ENCODE results near the gene LRP5. TPM values are rescaled to one million over a fixed set of nuclear protein-coding genes. Genes with fewer than 3 reads are reported as not detected.
"Not testable (repeated sequence)": the region's sequence is repeated elsewhere in the genome, so short reads cannot be mapped to it uniquely, and the experiment has no call there.

The LRP5 gene
- total RNA-seq, 3 donors from 2014 or later: 23.6 to 48.8 (median 24.5) TPM

DNA sequence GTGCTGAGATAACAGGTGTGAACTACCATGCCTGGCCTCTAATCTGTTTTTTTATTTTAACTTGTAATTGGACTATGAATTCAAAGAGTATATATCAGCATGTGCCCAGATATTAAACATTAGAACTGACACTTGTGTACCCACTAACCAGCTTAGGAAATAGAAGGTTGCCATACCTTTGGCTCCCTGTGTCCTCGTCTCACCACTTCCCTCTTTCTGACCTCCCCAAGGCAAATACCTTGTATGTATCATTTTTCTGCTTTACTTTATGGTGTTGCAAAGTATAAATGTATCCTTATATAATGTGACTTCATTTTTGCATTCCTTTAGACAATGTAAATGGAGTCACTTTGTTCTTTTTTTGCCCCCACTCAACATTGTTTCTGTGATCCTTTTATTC lies 157.3 kb downstream of the LRP5 start:
- Histone ChIP-seq H3K4me3 (no peak overlapping the region), H3K9me3 (no peaks in the 10 kb centered on the region), H3K27me3 (no peaks in the 10 kb centered on the region), H3K27ac (no peak overlapping the region), H3K4me1 (peaks cover 9 to 12% of the 10 kb centered on the region in 2 donors), H3K36me3 (no peaks in the 10 kb centered on the region)
- no peak for DNase-seq (ENCODE audit: low spot score in 2 of 2)
- TF ChIP-seq, protein P1, sequence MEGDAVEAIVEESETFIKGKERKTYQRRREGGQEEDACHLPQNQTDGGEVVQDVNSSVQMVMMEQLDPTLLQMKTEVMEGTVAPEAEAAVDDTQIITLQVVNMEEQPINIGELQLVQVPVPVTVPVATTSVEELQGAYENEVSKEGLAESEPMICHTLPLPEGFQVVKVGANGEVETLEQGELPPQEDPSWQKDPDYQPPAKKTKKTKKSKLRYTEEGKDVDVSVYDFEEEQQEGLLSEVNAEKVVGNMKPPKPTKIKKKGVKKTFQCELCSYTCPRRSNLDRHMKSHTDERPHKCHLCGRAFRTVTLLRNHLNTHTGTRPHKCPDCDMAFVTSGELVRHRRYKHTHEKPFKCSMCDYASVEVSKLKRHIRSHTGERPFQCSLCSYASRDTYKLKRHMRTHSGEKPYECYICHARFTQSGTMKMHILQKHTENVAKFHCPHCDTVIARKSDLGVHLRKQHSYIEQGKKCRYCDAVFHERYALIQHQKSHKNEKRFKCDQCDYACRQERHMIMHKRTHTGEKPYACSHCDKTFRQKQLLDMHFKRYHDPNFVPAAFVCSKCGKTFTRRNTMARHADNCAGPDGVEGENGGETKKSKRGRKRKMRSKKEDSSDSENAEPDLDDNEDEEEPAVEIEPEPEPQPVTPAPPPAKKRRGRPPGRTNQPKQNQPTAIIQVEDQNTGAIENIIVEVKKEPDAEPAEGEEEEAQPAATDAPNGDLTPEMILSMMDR (IDR thresholded peaks at IDR 0.05): no peak
- TF ChIP-seq POLR2A (IDR thresholded peaks at IDR 0.05): no peak
- no peak for TF ChIP-seq POLR2AphosphoS5 (IDR thresholded peaks at IDR 0.05)
- intact Hi-C loops (cut with DNase I; ENCODE audit: low total_unique reads): no loop called here

DNA sequence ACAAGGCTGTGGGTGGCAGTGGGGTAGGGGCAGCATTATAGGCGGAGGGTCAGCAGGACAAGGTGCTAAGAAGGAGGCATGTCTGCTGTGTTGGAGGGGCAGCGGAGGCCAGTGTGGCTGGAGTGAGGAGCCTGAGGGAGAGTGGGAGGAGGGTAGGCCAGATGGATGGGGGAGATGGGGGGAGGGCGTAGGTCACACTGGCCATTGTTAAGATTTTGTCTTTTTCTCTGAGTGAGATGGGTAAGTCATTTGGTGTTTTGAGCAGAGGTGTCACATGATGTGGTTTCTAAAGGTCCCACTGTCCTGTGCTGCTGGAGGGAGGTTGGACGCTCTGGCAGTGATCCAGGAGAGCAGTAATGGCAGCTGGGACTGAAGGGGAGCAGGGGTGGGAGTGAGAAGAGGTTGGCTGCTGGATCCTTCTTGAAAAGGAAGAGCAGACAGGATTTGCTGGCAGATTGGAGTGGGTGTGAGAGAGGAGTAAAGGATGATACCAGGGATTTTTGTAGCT lies 158.0 kb downstream of the LRP5 start:
- peak overlapping the region in 1 of 3 donors; percentile 13 for H3K4me3 ChIP-seq
- no peaks in the 10 kb centered on the region for H3K36me3 ChIP-seq
- no peak for DNase-seq (ENCODE audit: low spot score in 2 of 2)
- no peak overlapping the region for H3K27ac ChIP-seq
- H3K4me1 ChIP-seq: peaks cover 9 to 12% of the 10 kb centered on the region in 2 donors
- intact Hi-C loops (cut with DNase I; ENCODE audit: low total_unique reads): no loop called here
- TF ChIP-seq POLR2A (IDR thresholded peaks at IDR 0.05) (no peak), POLR2AphosphoS5 (IDR thresholded peaks at IDR 0.05) (no peak)
- TF ChIP-seq, protein P1 (IDR thresholded peaks at IDR 0.05): no peak
- H3K9me3 ChIP-seq: no peaks in the 10 kb centered on the region
- H3K27me3 ChIP-seq: no peaks in the 10 kb centered on the region

DNA sequence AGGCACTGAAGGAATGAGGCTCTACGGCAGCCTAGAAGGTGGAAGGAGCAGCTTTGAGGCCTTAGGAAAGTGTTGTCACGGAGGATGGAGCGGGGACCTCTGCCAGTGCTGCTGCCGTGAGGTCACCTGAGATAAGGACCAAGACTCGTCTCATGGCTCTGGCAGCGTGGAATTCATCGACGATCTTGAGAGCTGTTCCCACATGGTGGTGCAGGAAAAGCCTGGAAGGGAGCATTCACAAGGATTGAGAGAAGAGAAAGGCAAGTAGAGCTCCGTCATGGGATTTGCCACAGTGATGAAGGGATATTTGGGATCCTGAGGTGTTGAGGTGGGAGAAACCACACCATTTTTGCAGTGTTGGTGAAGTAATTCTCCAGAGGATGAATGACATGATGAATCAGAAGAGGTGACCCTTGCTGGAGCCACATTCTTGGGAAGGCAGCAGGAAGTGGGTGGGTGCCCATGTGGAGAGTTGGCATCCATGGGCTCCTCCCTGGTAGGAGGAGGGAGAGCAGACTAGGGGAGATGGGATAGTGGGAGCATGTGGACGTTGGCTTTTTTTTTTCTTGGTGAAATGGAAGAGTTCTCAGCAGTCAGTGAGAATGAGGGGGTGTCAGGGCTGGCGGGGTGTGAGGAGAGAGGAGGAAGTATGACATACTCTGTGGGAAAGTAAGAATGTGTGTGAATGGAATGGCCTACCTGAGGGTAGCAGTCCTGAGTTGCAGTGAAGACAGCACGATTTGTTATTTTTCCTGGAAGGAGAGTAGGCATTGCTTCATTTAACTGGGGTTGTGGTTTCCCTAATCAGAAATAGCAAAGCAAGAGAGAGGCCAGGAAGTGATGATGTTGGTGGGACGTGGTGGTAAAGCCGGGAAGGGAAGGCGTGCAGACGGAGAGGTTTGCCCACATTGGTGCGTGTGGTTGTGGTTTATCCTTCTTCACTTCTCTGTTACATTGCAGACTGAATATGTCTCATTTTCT lies 159.3 kb downstream of the LRP5 start:
- Histone ChIP-seq H3K9me3 (no peaks in the 10 kb centered on the region), H3K4me1 (peaks cover 9 to 12% of the 10 kb centered on the region in 2 donors), H3K27me3 (no peaks in the 10 kb centered on the region), H3K27ac (peak overlapping the region; percentile 25 to 40), H3K4me3 (peak overlapping the region in 1 of 3 donors; percentile 5), H3K36me3 (no peaks in the 10 kb centered on the region)
- intact Hi-C loops (cut with DNase I; ENCODE audit: low total_unique reads): no loop called here
- no peak for TF ChIP-seq POLR2A (IDR thresholded peaks at IDR 0.05)
- peak in 1 of 3 donors; percentile 14 for TF ChIP-seq POLR2AphosphoS5 (IDR thresholded peaks at IDR 0.05)
- DNase-seq (ENCODE audit: low spot score in 2 of 2): no peak

DNA sequence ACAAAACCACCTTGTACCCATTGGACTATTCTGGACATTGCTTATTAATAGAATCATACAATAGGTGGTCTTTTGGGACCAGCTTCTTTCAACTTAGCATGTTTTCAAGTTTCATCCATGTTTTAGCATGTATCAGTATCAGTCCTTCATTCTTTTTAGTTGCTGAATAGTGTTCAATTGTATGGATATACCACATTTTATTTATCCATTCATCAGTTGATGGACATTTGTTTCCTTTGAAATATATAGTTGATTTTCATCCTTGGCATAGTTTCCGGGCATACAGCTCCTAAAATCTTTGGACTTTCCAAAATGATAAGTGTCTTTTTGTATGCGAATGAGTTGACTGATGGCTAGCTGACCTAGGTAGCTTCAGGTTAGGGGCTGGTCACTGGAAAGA lies 160.4 kb downstream of the LRP5 start:
- Histone ChIP-seq H3K36me3 (no peaks in the 10 kb centered on the region), H3K27me3 (no peaks in the 10 kb centered on the region), H3K4me3 (no peak overlapping the region), H3K27ac (no peak overlapping the region), H3K4me1 (peaks cover 9 to 12% of the 10 kb centered on the region in 2 donors), H3K9me3 (no peaks in the 10 kb centered on the region)
- no peak for DNase-seq (ENCODE audit: low spot score in 2 of 2)
- TF ChIP-seq, protein P1 (IDR thresholded peaks at IDR 0.05): no peak
- TF ChIP-seq POLR2A (IDR thresholded peaks at IDR 0.05) (no peak), POLR2AphosphoS5 (IDR thresholded peaks at IDR 0.05) (no peak)
- intact Hi-C loops (cut with DNase I; ENCODE audit: low total_unique reads): no loop called here

DNA sequence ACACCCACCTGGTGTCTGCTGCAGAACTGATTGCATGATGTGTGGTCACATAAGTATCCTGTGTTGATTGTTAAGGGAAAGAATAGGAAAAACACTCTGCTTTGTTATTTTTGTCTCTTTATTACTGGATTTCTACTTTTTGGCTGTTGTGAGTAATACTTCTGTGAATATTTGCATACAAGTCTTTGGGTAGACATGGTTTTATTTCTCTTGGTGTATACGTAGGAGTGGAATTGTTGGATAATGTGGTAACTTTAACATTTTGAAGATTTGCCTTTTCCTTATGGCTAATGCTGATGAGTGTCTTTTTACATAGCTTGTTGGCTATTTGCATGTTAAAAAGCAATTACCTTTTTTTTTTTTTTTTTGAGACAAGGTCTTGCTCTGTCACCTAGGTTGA lies 161.3 kb downstream of the LRP5 start:
- H3K36me3 ChIP-seq: no peaks in the 10 kb centered on the region
- no peaks in the 10 kb centered on the region for H3K9me3 ChIP-seq
- H3K27ac ChIP-seq: peak overlapping the region in 1 of 2 donors; percentile 2
- TF ChIP-seq POLR2A (IDR thresholded peaks at IDR 0.05): no peak
- TF ChIP-seq POLR2AphosphoS5 (IDR thresholded peaks at IDR 0.05): no peak
- TF ChIP-seq, protein P1 (IDR thresholded peaks at IDR 0.05): no peak
- DNase-seq (ENCODE audit: low spot score in 2 of 2): no peak
- no peak overlapping the region for H3K4me3 ChIP-seq
- intact Hi-C loops (cut with DNase I; ENCODE audit: low total_unique reads): no loop called here
- H3K27me3 ChIP-seq: no peaks in the 10 kb centered on the region
- H3K4me1 ChIP-seq: peaks cover 9 to 12% of the 10 kb centered on the region in 2 donors

DNA sequence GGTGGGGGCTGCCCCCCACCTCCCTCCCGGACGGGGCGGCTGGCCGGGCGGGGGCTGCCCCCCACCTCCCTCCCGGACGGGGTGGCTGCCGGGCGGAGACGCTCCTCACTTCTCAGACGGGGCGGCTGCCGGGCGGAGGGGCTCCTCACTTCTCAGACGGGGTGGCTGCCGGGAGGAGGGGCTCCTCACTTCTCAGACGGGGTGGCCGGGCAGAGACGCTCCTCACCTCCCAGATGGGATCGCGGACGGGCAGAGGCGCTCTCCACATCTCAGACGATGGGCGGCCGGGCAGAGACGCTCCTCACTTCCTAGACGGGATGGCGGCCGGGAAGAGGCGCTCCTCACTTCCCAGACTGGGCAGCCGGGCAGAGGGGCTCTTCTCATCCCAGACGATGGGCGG lies 163.2 kb downstream of the LRP5 start:
- H3K4me3 ChIP-seq; H3K27ac ChIP-seq; intact Hi-C loops (cut with DNase I; ENCODE audit: low total_unique reads); H3K9me3 ChIP-seq; H3K4me1 ChIP-seq; H3K36me3 ChIP-seq; DNase-seq (ENCODE audit: low spot score in 2 of 2); H3K27me3 ChIP-seq: not testable (repeated sequence)
